ENCODE measurements around the gene MTARC2.
"Not testable (repeated sequence)": the region's sequence is repeated elsewhere in the genome, so short reads cannot be mapped to it uniquely, and the experiment has no call there.

MTARC2 gene

GRCh38 chr1:220734571-220735326 lies 13.4 kb upstream of the MTARC2 start:
- DNase-seq (ENCODE audit: low spot score), result no peak
- TF ChIP-seq CTCF (IDR thresholded peaks at IDR 0.05; ENCODE audit: extremely low read depth, missing control alignments), result no peak

- DNase-seq (ENCODE audit: low spot score), result not testable (repeated sequence)
Observed at GRCh38 chr1:220736283-220736682, 11.8 kb upstream of the MTARC2 start.

GRCh38 chr1:220741349-220741748 lies 6.8 kb upstream of the MTARC2 start:
- no peak for TF ChIP-seq CTCF (IDR thresholded peaks at IDR 0.05; ENCODE audit: extremely low read depth, missing control alignments)
- DNase-seq (ENCODE audit: low spot score), result no peak

- DNase-seq (ENCODE audit: low spot score), result no peak
Observed at GRCh38 chr1:220741825-220742224, 6.3 kb upstream of the MTARC2 start.

GRCh38 chr1:220742520-220742919 lies 5.6 kb upstream of the MTARC2 start:
- TF ChIP-seq CTCF (IDR thresholded peaks at IDR 0.05; ENCODE audit: extremely low read depth, missing control alignments), result no peak
- no peak for DNase-seq (ENCODE audit: low spot score)

More at GRCh38 chr1:220741825-220742224, 6.3 kb upstream of the MTARC2 start:
- no peak for TF ChIP-seq CTCF (IDR thresholded peaks at IDR 0.05; ENCODE audit: extremely low read depth, missing control alignments)

- no peak for DNase-seq (ENCODE audit: low spot score)
- no peak for TF ChIP-seq CTCF (IDR thresholded peaks at IDR 0.05; ENCODE audit: extremely low read depth, missing control alignments)
Observed at GRCh38 chr1:220746851-220747250, 1.3 kb upstream of the MTARC2 start.

- TF ChIP-seq CTCF (IDR thresholded peaks at IDR 0.05; ENCODE audit: extremely low read depth, missing control alignments), result no peak
- no peak for DNase-seq (ENCODE audit: low spot score)
Observed at GRCh38 chr1:220747437-220748088, 559 bp upstream of the MTARC2 start.
